Keratinocyte (primary cell): Measurements from ENCODE around the gene PLPP3.

Experiments
- EZH2 ChIP-seq: IDR thresholded peaks from one replicate; pipeline ENCODE4 v1.6.1; 2012; ENCODE audit warnings: inconsistent platforms, mild to moderate bottlenecking, low read length, moderate library complexity
- TF ChIP-seq, protein P1 (sequence below), 3 experiments: IDR thresholded peaks in 1 of 3; conservative IDR thresholded peaks in 1 of 3; optimal IDR thresholded peaks in 1 of 3; 2 replicates in 2 of 3; 3 replicates in 1 of 3; pipeline versions ENCODE3 to v1.5.1; 2011; ENCODE audit warnings: low read length in 3 of 3, mild to moderate bottlenecking in 3 of 3, moderate library complexity in 2 of 3, control low read depth in 1 of 3, inconsistent platforms in 1 of 3; ENCODE audit not compliant: insufficient read depth in 2 of 3; ENCODE audit errors: extremely low read depth in 1 of 3

DNA sequence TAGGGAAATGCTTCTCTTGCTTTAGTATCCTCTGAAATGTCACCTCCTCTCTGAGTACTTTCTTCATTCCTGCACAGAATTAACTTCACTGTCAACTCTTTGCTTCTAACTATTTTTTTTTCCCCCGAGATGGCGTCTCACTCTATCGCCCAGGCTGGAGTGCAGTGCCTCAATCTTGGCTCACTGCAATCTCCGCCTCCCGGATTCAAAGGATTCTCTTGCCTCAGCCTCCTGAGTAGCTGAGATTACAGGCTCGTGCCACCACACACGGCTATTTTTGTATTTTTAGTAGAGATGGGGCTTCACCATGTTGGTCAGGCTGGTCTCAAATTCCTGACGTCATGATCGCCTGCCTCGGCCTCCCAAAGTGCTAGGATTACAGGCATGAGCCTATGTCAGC lies 1.4 kb upstream of the PLPP3 start:
- TF ChIP-seq, protein P1, sequence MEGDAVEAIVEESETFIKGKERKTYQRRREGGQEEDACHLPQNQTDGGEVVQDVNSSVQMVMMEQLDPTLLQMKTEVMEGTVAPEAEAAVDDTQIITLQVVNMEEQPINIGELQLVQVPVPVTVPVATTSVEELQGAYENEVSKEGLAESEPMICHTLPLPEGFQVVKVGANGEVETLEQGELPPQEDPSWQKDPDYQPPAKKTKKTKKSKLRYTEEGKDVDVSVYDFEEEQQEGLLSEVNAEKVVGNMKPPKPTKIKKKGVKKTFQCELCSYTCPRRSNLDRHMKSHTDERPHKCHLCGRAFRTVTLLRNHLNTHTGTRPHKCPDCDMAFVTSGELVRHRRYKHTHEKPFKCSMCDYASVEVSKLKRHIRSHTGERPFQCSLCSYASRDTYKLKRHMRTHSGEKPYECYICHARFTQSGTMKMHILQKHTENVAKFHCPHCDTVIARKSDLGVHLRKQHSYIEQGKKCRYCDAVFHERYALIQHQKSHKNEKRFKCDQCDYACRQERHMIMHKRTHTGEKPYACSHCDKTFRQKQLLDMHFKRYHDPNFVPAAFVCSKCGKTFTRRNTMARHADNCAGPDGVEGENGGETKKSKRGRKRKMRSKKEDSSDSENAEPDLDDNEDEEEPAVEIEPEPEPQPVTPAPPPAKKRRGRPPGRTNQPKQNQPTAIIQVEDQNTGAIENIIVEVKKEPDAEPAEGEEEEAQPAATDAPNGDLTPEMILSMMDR (optimal IDR thresholded peaks at IDR 0.05 in 1 of 3, IDR thresholded peaks at IDR 0.05 in 1 of 3, conservative IDR thresholded peaks at IDR 0.05 in 1 of 3; ENCODE audit: extremely low read depth in 1 of 3, insufficient read depth in 2 of 3, low read length in 3 of 3): no peak
- no peak for TF ChIP-seq EZH2
